GM12801 (cell line): ENCODE results near the gene SPP2.

Source experiments
- TF ChIP-seq, protein P1 (sequence below): IDR thresholded peaks from one replicate; pipeline ENCODE4 v1.5.1; 2011; ENCODE audit warnings: control low read depth; ENCODE audit not compliant: insufficient read length; ENCODE audit errors: extremely low read depth

Gene SPP2

DNA sequence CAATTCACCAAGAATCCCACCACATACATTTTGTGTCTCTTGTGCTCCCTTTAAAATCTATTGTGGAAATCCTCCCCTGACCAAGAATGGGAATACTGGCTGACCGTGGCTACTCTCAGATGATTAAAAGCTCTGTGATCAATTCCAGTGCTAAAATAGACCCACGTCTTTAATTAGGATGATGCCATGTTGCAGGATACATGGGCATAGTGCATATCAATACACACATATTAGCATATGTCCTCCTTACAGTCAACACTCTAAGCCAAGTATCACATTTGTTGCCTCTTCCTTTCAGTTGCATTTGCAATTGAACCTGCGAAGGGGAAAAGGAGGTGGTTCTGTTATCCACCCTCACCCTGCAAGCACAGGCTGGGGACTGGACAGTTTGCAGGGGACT, 41.8 kb downstream of the SPP2 start:
- TF ChIP-seq, protein P1, sequence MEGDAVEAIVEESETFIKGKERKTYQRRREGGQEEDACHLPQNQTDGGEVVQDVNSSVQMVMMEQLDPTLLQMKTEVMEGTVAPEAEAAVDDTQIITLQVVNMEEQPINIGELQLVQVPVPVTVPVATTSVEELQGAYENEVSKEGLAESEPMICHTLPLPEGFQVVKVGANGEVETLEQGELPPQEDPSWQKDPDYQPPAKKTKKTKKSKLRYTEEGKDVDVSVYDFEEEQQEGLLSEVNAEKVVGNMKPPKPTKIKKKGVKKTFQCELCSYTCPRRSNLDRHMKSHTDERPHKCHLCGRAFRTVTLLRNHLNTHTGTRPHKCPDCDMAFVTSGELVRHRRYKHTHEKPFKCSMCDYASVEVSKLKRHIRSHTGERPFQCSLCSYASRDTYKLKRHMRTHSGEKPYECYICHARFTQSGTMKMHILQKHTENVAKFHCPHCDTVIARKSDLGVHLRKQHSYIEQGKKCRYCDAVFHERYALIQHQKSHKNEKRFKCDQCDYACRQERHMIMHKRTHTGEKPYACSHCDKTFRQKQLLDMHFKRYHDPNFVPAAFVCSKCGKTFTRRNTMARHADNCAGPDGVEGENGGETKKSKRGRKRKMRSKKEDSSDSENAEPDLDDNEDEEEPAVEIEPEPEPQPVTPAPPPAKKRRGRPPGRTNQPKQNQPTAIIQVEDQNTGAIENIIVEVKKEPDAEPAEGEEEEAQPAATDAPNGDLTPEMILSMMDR = no peak

DNA sequence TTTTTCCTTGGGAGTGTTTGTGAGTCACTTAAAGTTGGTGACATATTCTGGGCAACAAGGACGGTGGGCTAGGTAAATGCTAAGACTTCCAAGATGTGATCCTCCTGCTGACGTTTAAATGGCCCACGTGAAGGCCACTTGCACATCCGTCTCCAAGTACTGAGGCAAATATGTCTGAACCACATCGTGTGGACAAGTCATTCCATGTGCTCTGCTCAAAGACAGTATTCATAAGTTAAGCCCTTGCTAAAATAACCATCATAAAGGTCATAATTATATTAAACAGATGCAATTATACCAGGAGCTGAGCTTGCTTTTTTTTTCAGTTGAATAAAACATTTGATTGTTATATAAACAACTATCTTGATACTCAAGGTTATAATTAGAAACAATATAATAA, 44.8 kb downstream of the SPP2 start:
- TF ChIP-seq, protein P1 = no peak

DNA sequence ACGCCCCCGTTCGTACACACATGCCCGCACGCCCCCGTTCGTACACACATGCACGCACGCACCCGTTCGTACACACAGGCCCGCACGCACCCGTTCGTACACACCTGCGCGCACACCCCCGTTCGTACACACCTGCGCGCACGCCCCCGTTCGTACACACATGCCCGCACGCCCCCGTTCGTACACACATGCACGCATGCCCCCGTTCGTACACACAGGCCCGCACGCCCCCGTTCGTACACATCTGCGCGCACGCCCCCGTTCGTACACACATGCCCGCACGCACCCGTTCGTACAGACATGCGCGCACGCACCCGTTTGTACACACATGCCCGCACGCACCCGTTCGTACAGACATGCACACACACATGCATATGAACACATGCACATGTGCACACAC, 45.7 kb downstream of the SPP2 start:
- TF ChIP-seq, protein P1 = no peak

DNA sequence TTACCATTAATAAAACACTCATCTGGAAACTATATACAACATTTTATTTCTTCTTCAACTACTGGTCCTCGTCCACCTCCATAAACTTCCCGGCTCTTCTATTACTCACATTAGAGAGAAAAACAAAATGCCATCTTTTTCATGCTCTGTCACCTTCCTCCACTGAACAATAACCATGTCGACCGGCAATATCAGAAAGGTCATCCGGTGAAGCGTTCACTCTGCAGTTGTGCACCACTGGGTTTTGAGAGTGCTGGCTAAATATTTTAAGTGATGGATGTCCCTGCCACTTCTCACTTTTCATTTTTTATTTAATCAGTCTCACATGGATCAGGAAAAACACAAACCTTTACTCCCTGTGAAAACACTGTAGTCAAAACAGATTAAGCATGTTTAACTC, 48.2 kb downstream of the SPP2 start:
- TF ChIP-seq, protein P1 = no peak

DNA sequence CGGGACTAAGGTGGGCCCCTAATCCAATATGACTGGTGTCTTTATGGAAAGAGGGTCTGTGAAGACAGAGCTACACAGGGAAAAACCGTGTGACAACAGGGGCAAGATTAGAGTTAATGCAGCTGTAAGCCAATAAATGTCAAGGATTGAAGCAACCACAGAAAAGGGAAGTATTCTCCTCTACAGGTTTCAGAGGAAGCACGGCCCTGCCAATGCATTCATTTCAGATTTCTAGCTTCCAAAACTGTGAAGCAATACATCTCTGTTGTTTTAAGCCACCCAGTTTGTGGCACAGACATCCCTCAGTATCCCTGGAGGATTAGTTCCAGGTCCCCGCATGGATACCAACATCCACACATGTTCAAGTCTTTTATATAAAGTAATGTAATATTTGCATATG, 48.8 kb downstream of the SPP2 start:
- TF ChIP-seq, protein P1 = no peak

DNA sequence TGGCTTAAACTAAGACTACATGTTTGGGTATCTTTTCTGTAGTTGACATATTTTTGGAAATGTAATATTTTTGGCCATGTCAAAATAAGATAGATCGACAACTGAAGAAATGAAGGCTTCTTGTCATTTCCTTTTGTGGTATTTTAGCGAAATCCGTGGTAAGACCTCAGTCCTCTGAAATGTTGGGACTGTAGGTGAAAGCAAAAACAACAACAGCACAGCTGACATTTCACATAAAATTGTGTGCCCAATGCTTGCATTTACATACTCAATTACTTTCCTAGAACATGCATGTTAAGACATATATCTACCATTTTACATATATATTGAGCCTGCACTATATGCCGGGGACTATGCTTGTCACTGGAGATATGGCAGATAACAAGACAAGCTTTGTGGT, 50.2 kb downstream of the SPP2 start:
- TF ChIP-seq, protein P1 = no peak

DNA sequence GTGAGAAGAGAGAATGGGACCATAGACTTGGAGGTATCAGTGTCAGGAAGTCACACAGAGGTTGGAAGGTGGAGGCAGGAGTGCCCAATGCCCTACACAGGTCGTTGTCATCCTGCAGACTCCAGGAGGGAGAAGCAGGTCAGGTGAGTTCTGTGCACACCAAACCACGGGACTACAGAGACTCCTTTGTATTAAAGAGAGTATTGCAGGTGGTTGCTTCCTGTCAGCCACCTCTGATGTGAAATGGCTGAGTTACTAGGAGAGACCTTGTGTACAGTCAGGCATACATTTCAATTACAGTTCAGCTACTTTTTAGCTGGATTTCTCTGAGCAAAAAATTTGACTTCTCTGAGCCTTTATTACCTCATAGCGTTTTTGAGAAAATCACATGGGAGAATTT, 51.6 kb downstream of the SPP2 start:
- TF ChIP-seq, protein P1 = no peak

DNA sequence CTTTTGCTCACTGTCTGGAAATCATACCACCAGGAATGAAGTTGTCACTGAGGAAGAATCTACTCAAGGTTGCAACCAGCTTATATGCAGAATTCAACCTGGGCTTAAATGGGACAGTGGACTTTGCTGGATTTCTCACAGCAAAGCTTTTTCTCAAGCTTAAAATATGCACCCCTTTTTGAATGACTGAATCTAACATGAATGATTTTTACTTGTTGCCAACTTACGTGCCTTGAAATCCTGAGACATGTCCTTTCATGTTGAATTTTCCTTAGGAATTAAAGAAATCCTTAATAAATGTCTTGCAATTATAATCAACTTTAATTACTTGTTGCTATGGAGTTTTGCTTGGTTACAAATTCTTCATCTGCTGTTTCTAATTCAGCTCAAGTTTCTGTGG, 57.4 kb downstream of the SPP2 start:
- TF ChIP-seq, protein P1 = no peak
